HepG2 (cell line): Measurements from ENCODE around the gene SNX10. TPM values are rescaled to one million over a fixed set of nuclear protein-coding genes. Genes with fewer than 3 reads are reported as not detected.

ENCODE experiments used
- ATAC-seq: fragments of 200-7000 bp; cut with Tn5 transposase; 3 replicates; pipeline ENCODE4 v1.9.1; 2020; ENCODE audit warnings: mild to moderate bottlenecking, moderate library complexity
- BruUV-seq: library from RNA; stranded (reverse); fragments of 400-500 nt; replicated peaks from 2 replicates; lab custom pipeline; 2021; lab: Mats Ljungman, UMichigan
- CTCF ChIA-PET: fragments of 300-600 bp; formaldehyde crosslinking; extraction: SDS; loops from one replicate; lab custom pipeline; 2021; ENCODE audit warnings: low total read pairs, inconsistent platforms, low intra/inter-chr PET ratio; lab: Yijun Ruan, JAX
- POLR2A ChIA-PET: fragments of 350-600 bp; sonication (Branson Sonifier 250); formaldehyde crosslinking; loops from one replicate; lab custom pipeline; 2020; ENCODE audit warnings: antibody characterized with exemption, inconsistent platforms; lab: Yijun Ruan, JAX
- DNase-seq: peaks from one replicate; pipeline ENCODE4 v3.0.0-alpha.2; 2015; ENCODE audit warnings: low spot score
- FAIRE-seq: peaks from 3 replicates; lab custom pipeline; 2011; peaks lifted over from hg19 to GRCh38; lab: Jason Lieb, UNC
- H2AFZ ChIP-seq: one replicate; pipeline ENCODE4 v1.6.1; 2011; ENCODE audit warnings: low read length, inconsistent platforms
- H3K27ac ChIP-seq: fragments of 300-600 bp; 3 replicates; pipeline ENCODE4 v1.8.0; 2011; ENCODE audit warnings: mixed run types, mild to moderate bottlenecking, mixed read lengths, low read length, inconsistent platforms; ENCODE audit not compliant: insufficient read depth; ENCODE audit errors: extremely low read length
- H3K27me3 ChIP-seq, 2 experiments: fragments of 200-600 bp in 1 of 2; 2 replicates in 1 of 2; 3 replicates in 1 of 2; pipeline versions ENCODE4 v1.6.0 to v1.8.0; 2011; ENCODE audit warnings: low read length in 2 of 2, mild to moderate bottlenecking in 2 of 2, moderate library complexity in 2 of 2, inconsistent platforms in 1 of 2; ENCODE audit not compliant: insufficient read depth in 2 of 2, control insufficient read depth in 1 of 2
- H3K36me3 ChIP-seq, 2 experiments: fragments of 200-600 bp in 1 of 2; replicated peaks in 1 of 2; 2 replicates in 1 of 2; 3 replicates in 1 of 2; pipeline versions ENCODE4 v1.5.1 to v1.8.0; 2011; ENCODE audit warnings: low read length in 2 of 2, inconsistent platforms in 1 of 2; ENCODE audit not compliant: insufficient read depth in 2 of 2, control insufficient read depth in 1 of 2
- H3K4me1 ChIP-seq: 2 replicates; pipeline ENCODE4 v1.5.1; 2012; ENCODE audit warnings: low read length, inconsistent platforms; ENCODE audit not compliant: insufficient read depth
- H3K4me2 ChIP-seq: 2 replicates; pipeline ENCODE4 v1.6.0; 2011; ENCODE audit warnings: low read depth, low read length, inconsistent platforms
- H3K4me3 ChIP-seq, 3 experiments: fragments of 200-600 bp in 1 of 3; sonication (generic), shearing (Covaris generic) in 1 of 3; replicated peaks in 1 of 3; 2 replicates each; pipeline ENCODE4 v1.5.1; 2011 to 2016; ENCODE audit warnings: low read length in 3 of 3, inconsistent platforms in 2 of 3, low read depth in 2 of 3, mild to moderate bottlenecking in 2 of 3, control low read depth in 1 of 3, mixed read lengths in 1 of 3; ENCODE audit not compliant: insufficient read depth in 1 of 3
- H3K79me2 ChIP-seq: one replicate; pipeline ENCODE4 v1.6.1; 2011; ENCODE audit warnings: low read length, inconsistent platforms; ENCODE audit not compliant: insufficient read depth
- H3K9ac ChIP-seq: 2 replicates; pipeline ENCODE4 v1.6.0; 2011; ENCODE audit warnings: mild to moderate bottlenecking, low read depth, low read length, inconsistent platforms; ENCODE audit not compliant: insufficient read depth
- H3K9me3 ChIP-seq: 2 replicates; pipeline ENCODE4 v1.5.1; 2012; ENCODE audit warnings: mild to moderate bottlenecking, low read length
- H4K20me1 ChIP-seq: 2 replicates; pipeline ENCODE4 v1.6.0; 2011; ENCODE audit warnings: inconsistent platforms, mild to moderate bottlenecking, low read length, moderate library complexity; ENCODE audit not compliant: insufficient read depth
- DZIP1 ChIP-seq: sonication (generic); formaldehyde crosslinking; IDR thresholded peaks from 2 replicates; pipeline ENCODE4 v1.5.0; 2020; ENCODE audit warnings: mild to moderate bottlenecking, missing genetic modification reagents
- PHF8 ChIP-seq: sonication (generic); formaldehyde crosslinking; IDR thresholded peaks from 2 replicates; pipeline ENCODE4 v1.5.0; 2020; ENCODE audit warnings: missing genetic modification reagents
- SP140L ChIP-seq: sonication (generic); formaldehyde crosslinking; IDR thresholded peaks from 2 replicates; pipeline ENCODE4 v1.4.0; 2020; ENCODE audit warnings: missing genetic modification reagents, borderline replicate concordance
- UBTF ChIP-seq: sonication (generic); formaldehyde crosslinking; IDR thresholded peaks from 2 replicates; pipeline ENCODE4 v1.4.0; 2020; ENCODE audit warnings: mild to moderate bottlenecking, missing genetic modification reagents
- ZNF276 ChIP-seq: sonication (generic); formaldehyde crosslinking; IDR thresholded peaks from 2 replicates; pipeline ENCODE4 v1.4.0; 2020; ENCODE audit warnings: mild to moderate bottlenecking, low read depth, missing genetic modification reagents
- ZNF335 ChIP-seq: sonication (generic); formaldehyde crosslinking; IDR thresholded peaks from 2 replicates; pipeline ENCODE4 v1.4.0; 2020; ENCODE audit warnings: missing genetic modification reagents
- ZNF33B ChIP-seq: sonication (generic); formaldehyde crosslinking; IDR thresholded peaks from 2 replicates; pipeline ENCODE4 v1.5.1; 2020; ENCODE audit warnings: mild to moderate bottlenecking, missing genetic modification reagents
- WGBS: methylation state at CpG from one replicate; pipeline ENCODE4 v1.1.6; 2017; ENCODE audit warnings: low lambda C conversion rate; 5-methylcytosine and 5-hydroxymethylcytosine counted together
- in situ Hi-C: cut with HindIII; loops from 2 replicates; pipeline ENCODE4 v1.10.0; 2017; ENCODE audit warnings: low pct_unique_long_range_greater_than_20kb; ENCODE audit not compliant: extremely low pct_ligation_motif_present
- intact Hi-C: fragments of 100-400 bp; cut with micrococcal nuclease; formaldehyde crosslinking; loops from one replicate; pipeline ENCODE4 v1.10.0; 2022; ENCODE audit not compliant: unreplicated experiment
- polyA plus RNA-seq, 8 experiments: library from polyadenylated mRNA; depleted of rRNA in 3 of 8; stranded (reverse) in 7 of 8; unstranded in 1 of 8; fragments of >200 nt; fragmentation: Illumina TruSeq in 4 of 8; extraction: Trizol in 4 of 8; gene quantifications; 2 replicates each; pipeline versions ENCODE4 v1.2.1 to v1.2.3, GENCODE V29; 2011 to 2016; ENCODE audit warnings: low read depth in 4 of 8, missing spikeins in 1 of 8, mixed read lengths in 1 of 8; ENCODE audit not compliant: insufficient read depth in 1 of 8
- total RNA-seq, 5 experiments: library from RNA; depleted of rRNA; stranded (reverse); fragments of >200 nt; fragmentation: Illumina TruSeq; extraction: Trizol; gene quantifications; 2 replicates each; pipeline ENCODE4 v1.2.3, GENCODE V29; 2016; ENCODE audit warnings: low read depth in 1 of 5

The SNX10 gene
- total and polyA plus RNA-seq, 2 of the 13 experiments (the other 11 are each of a cell fraction or from before 2014, with no cell fraction given), result 26.0 to 27.6 TPM

GRCh38 chr7:26275213-26275612 lies 16.4 kb upstream of the SNX10 start:
- in situ Hi-C loops, result loop anchor here (25.0 kb wide), 1 partner anchor 388 kb away; no protein-coding TSS in a partner anchor
- Histone ChIP-seq H3K27ac (no peak overlapping the region), H3K9ac (no peak overlapping the region), H3K4me3 (no peak overlapping the region), H3K36me3 (no peaks in the 10 kb centered on the region), H3K27me3 (no peaks in the 10 kb centered on the region), H3K4me1 (peaks cover 20% of the 10 kb centered on the region), H3K79me2 (no peaks in the 10 kb centered on the region), H3K9me3 (no peaks in the 10 kb centered on the region), H3K4me2 (no peak overlapping the region), H2AFZ (no peak overlapping the region), H4K20me1 (no peaks in the 10 kb centered on the region)
- no peak for DNase-seq
- no peak for FAIRE-seq
- BruUV-seq, result no TSS peak
- ChIA-PET POLR2A (no interaction called here), CTCF (no interaction called here)
- TF ChIP-seq ZNF335 (CRISPR knock-in tag) (no peak), UBTF (no peak), PHF8 (no peak), DZIP1 (no peak), ZNF276 (CRISPR knock-in tag) (no peak), ZNF33B (CRISPR knock-in tag) (no peak), SP140L (CRISPR knock-in tag) (no peak)
- intact Hi-C loops, result no loop called here
- 11% methylated on average over 3 of the region's 3 CpGs for WGBS
- no peak for ATAC-seq
